ENCODE data around the gene TLR8. TPM values are rescaled to one million over a fixed set of nuclear protein-coding genes. Genes with fewer than 3 reads are reported as not detected.

TLR8 gene
- total RNA-seq, 1 donor from 2014 or later: 35.4 TPM

- TF ChIP-seq CTCF (IDR thresholded peaks at IDR 0.05): no peak
- Histone ChIP-seq H3K4me3 (no peak overlapping the region), H3K4me1 (peaks cover 17% of the 10 kb centered on the region), H3K27ac (peak overlapping the region; percentile 86), H3K9me3 (no peaks in the 10 kb centered on the region), H3K27me3 (ENCODE audit: low read depth) (no peaks in the 10 kb centered on the region), H3K36me3 (no peaks in the 10 kb centered on the region)
- ATAC-seq (no peak), DNase-seq (no peak)
- intact Hi-C loops (cut with DNase I): no loop called here
These were observed 48.6 kb downstream of the TLR8 start for GRCh38 chrX:12954981-12955380.

GRCh38 chrX:12955882-12956703, 49.7 kb downstream of the TLR8 start:
- Histone ChIP-seq H3K9me3 (no peaks in the 10 kb centered on the region), H3K27ac (peak overlapping the region; percentile 86), H3K4me1 (peaks cover 17% of the 10 kb centered on the region), H3K4me3 (peak overlapping the region; percentile 28), H3K27me3 (ENCODE audit: low read depth) (no peaks in the 10 kb centered on the region), H3K36me3 (no peaks in the 10 kb centered on the region)
- peak; percentile 79 for DNase-seq
- peak; percentile 87 to 89 for ATAC-seq
- intact Hi-C loops (cut with DNase I): no loop called here
- no peak for TF ChIP-seq CTCF (IDR thresholded peaks at IDR 0.05)

- no peaks in the 10 kb centered on the region for H3K27me3 ChIP-seq (ENCODE audit: low read depth)
- H3K9me3 ChIP-seq: no peaks in the 10 kb centered on the region
- ATAC-seq (peak; percentile 82 to 86), DNase-seq (no peak)
- intact Hi-C loops (cut with DNase I): no loop called here
- H3K4me3 ChIP-seq: peak overlapping the region; percentile 28
- peaks cover 17% of the 10 kb centered on the region for H3K4me1 ChIP-seq
- H3K36me3 ChIP-seq: no peaks in the 10 kb centered on the region
- no peak for TF ChIP-seq CTCF (IDR thresholded peaks at IDR 0.05)
- peak overlapping the region; percentile 86 for H3K27ac ChIP-seq
These were observed 50.5 kb downstream of the TLR8 start for GRCh38 chrX:12956704-12957534.

- ATAC-seq: no peak
- intact Hi-C loops (cut with DNase I): no loop called here
These were observed 51.6 kb downstream of the TLR8 start for GRCh38 chrX:12958059-12958458.

More at GRCh38 chrX:12958059-12958458, 51.6 kb downstream of the TLR8 start:
- Histone ChIP-seq H3K27ac (no peak overlapping the region), H3K27me3 (ENCODE audit: low read depth) (no peaks in the 10 kb centered on the region), H3K36me3 (no peaks in the 10 kb centered on the region), H3K4me1 (peaks cover 17% of the 10 kb centered on the region), H3K9me3 (no peaks in the 10 kb centered on the region), H3K4me3 (no peak overlapping the region)
- TF ChIP-seq CTCF (IDR thresholded peaks at IDR 0.05): no peak
- no peak for DNase-seq
